GM12872 (cell line): ENCODE data around the gene LRIG2.

Experiments
- TF ChIP-seq, protein P1 (sequence below): IDR thresholded peaks from 3 replicates; pipeline ENCODE4 v1.5.1; 2011; ENCODE audit warnings: low read depth, mild to moderate bottlenecking, low read length, moderate library complexity; ENCODE audit not compliant: insufficient read depth

The LRIG2 gene

DNA sequence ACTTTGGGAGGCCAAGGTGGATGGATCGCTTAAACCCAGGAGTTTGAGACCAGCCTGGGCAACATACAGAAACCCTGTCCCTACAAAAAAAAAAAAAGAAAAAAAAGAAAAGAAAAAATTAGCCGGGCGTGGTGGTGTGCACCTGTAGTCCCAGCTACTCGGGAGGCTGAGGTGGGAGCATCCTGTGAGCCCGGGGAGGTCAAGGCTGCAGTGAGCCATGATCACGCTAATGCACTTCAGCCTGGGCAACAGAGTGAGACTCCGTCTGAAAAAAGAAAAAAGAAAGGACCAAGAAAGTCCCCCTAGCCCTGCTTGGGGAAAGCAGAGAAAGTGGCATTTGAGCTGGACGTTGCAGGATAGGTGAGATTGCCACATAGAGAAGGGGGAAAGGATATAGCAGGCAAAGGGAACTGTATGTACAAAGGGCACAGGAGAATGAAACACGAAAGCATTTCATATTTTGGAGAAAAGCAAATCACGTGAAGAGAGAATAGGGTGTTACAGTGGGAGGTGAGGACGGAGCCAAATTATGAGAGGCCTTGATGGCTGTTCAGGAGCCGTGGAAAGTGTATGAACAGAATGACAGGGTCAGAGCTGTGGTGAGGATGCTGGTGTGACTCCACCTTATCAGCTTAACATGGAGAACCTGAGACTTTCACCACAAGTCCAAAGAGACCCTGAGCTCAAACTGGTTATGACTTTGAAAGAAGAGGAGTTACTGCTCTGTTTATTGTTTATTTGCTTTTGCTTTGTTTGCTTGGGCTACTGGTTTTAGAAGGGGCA is 19.5 kb upstream of the LRIG2 start:
- TF ChIP-seq, protein P1, sequence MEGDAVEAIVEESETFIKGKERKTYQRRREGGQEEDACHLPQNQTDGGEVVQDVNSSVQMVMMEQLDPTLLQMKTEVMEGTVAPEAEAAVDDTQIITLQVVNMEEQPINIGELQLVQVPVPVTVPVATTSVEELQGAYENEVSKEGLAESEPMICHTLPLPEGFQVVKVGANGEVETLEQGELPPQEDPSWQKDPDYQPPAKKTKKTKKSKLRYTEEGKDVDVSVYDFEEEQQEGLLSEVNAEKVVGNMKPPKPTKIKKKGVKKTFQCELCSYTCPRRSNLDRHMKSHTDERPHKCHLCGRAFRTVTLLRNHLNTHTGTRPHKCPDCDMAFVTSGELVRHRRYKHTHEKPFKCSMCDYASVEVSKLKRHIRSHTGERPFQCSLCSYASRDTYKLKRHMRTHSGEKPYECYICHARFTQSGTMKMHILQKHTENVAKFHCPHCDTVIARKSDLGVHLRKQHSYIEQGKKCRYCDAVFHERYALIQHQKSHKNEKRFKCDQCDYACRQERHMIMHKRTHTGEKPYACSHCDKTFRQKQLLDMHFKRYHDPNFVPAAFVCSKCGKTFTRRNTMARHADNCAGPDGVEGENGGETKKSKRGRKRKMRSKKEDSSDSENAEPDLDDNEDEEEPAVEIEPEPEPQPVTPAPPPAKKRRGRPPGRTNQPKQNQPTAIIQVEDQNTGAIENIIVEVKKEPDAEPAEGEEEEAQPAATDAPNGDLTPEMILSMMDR = no peak

- TF ChIP-seq, protein P1 = no peak
Measured at GRCh38 chr1:113055570-113055969, 17.4 kb upstream of the LRIG2 start.

DNA sequence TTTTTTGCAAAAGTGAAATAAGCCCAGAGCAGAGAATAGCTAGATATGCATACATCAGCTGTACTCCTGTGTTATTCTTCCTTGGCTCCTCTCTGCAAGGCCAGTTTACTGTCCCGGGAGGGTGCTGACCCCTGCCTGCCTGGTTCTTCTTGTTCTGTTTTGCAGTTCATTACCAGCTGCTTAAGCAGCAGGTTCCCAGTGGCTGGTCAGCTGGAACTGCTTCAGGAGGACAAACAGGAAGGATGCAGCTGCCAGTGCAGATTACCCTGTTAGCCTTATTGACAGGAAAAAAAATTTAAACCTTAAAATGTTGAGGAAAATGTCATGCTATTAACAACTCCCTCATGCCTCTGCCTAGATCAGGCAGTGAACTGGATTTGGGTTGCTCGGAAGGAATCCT is 16.0 kb upstream of the LRIG2 start:
- TF ChIP-seq, protein P1 = no peak

DNA sequence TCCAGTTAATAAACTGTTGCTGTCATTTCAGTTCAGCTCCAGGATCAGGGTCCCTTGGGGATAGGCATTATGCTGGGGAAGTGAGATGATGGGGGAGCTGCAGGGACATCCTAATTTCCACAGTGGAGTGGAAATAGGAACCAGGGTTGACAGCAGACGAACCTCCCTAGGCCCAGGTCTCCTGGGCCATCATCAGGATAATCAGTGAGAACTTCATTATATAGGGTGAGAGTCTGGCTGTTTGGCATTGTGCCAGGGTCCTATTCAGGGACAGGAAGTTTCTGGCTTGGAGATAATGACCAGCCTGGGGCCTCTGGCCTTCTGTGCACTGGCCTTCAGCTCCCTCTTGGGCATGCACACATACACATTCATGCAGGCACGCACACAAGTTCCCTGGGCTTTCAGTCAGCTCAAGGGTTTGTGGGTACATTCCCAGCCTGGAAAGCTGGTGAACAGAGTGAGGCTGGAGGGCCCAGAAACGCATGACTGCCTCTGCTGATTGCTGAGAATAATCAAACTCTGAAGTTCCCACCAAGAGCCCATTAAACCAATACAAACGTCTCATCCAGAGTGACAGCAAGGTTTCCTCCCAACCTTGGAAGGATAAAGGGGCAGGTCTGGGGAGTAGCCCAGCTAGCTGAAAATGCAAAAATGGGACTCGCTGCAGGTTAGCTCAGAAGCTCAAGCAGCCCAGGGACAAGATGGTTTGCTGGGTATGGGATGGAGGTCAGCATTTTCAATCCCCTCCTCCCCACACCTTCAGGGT is 13.9 kb upstream of the LRIG2 start:
- TF ChIP-seq, protein P1 = no peak

DNA sequence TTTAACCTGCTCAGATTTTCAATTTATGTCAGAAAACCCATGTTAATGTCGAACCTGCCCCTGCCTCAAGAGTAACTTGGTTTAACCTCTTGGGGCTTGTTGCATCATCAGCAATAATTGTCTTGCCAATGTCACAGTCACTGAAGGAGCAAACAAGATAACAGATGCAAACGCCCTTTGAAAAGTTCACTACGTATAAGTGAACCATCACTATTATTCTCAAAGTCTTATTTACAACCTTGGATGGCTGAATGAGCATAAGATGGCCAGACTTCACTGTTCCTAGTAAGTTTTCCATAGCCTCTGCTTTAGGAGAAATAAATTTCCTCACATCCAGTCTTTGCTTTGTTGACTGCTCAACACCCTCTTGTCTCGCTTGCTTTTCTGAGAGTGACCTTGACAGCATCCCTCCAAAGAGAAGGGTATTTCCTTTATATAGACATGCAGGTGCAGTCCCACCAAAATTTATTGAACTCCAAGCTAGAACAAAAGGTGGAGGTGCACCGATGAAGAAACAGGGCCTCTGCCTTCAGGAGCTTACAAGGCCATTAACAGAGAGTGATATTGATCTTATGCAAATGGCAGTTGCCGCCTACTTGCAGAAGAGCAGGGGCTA is 749 bp upstream of the LRIG2 start:
- TF ChIP-seq, protein P1 = no peak

GRCh38 chr1:113073479-113073950 is 517 bp downstream of the LRIG2 start:
- TF ChIP-seq, protein P1 = peak; percentile 44

GRCh38 chr1:113074237-113074636 is 1.2 kb downstream of the LRIG2 start:
- TF ChIP-seq, protein P1 = no peak
